ENCODE results near the gene SHLD2. TPM values are rescaled to one million over a fixed set of nuclear protein-coding genes. Genes with fewer than 3 reads are reported as not detected.
"Not testable (repeated sequence)": the region's sequence is repeated elsewhere in the genome, so short reads cannot be mapped to it uniquely, and the experiment has no call there.

SHLD2 gene
- total and polyA plus RNA-seq, 2 of the 13 experiments (the other 11 are each of a cell fraction or from before 2014, with no cell fraction given): 25.7 to 53.7 TPM

- in situ Hi-C loops (cut with HindIII; ENCODE audit: extremely low pct_ligation_motif_present, low pct_unique_long_range_greater_than_20kb): no loop called here
- FAIRE-seq: no peak
- no peak overlapping the region for H2AFZ ChIP-seq (ENCODE audit: low read length)
- peaks cover 40% of the 10 kb centered on the region for H4K20me1 ChIP-seq (ENCODE audit: insufficient read depth, low read length)
- DNase-seq (ENCODE audit: low spot score): no peak
- no TSS peak for BruUV-seq (replicated peaks)
- CTCF ChIA-PET (ENCODE audit: low intra/inter-chr PET ratio, low total read pairs): no interaction called here
- no peaks in the 10 kb centered on the region for H3K9me3 ChIP-seq (ENCODE audit: low read length)
- TF ChIP-seq SMAD3 (CRISPR knock-in tag; IDR thresholded peaks at IDR 0.05): no peak
- no peak for TF ChIP-seq ZNF343 (CRISPR knock-in tag; IDR thresholded peaks at IDR 0.05)
- TF ChIP-seq, protein P1, sequence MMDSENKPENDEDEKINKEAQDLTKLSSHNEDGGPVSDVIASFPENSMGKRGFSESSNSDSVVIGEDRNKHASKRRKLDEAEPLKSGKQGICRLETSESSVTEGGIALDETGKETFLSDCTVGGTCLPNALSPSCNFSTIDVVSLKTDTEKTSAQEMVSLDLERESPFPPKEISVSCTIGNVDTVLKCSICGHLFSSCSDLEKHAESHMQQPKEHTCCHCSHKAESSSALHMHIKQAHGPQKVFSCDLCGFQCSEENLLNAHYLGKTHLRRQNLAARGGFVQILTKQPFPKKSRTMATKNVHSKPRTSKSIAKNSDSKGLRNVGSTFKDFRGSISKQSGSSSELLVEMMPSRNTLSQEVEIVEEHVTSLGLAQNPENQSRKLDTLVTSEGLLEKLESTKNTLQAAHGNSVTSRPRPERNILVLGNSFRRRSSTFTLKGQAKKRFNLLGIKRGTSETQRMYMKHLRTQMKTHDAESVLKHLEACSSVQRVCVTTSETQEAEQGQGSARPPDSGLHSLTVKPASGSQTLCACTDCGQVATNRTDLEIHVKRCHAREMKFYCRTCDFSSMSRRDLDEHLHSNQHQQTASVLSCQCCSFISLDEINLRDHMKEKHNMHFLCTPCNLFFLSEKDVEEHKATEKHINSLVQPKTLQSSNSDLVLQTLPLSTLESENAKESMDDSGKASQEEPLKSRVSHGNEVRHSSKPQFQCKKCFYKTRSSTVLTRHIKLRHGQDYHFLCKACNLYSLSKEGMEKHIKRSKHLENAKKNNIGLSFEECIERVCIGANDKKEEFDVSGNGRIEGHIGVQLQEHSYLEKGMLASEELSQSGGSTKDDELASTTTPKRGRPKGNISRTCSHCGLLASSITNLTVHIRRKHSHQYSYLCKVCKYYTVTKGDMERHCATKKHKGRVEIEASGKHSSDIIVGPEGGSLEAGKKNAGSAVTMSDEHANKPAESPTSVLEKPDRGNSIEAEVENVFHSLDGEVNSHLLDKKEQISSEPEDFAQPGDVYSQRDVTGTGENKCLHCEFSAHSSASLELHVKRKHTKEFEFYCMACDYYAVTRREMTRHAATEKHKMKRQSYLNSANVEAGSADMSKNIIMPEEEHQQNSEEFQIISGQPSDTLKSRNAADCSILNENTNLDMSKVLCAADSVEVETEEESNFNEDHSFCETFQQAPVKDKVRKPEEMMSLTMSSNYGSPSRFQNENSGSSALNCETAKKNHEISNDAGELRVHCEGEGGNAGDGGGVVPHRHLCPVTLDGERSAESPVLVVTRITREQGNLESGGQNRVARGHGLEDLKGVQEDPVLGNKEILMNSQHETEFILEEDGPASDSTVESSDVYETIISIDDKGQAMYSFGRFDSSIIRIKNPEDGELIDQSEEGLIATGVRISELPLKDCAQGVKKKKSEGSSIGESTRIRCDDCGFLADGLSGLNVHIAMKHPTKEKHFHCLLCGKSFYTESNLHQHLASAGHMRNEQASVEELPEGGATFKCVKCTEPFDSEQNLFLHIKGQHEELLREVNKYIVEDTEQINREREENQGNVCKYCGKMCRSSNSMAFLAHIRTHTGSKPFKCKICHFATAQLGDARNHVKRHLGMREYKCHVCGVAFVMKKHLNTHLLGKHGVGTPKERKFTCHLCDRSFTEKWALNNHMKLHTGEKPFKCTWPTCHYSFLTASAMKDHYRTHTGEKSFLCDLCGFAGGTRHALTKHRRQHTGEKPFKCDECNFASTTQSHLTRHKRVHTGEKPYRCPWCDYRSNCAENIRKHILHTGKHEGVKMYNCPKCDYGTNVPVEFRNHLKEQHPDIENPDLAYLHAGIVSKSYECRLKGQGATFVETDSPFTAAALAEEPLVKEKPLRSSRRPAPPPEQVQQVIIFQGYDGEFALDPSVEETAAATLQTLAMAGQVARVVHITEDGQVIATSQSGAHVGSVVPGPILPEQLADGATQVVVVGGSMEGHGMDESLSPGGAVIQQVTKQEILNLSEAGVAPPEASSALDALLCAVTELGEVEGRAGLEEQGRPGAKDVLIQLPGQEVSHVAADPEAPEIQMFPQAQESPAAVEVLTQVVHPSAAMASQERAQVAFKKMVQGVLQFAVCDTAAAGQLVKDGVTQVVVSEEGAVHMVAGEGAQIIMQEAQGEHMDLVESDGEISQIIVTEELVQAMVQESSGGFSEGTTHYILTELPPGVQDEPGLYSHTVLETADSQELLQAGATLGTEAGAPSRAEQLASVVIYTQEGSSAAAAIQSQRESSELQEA (CRISPR knock-in tag; IDR thresholded peaks at IDR 0.05; ENCODE audit: not compliant biosample characterization): no peak
- TF ChIP-seq HNRNPK (IDR thresholded peaks at IDR 0.05; ENCODE audit: low read depth, low read length, poor library complexity, severe bottlenecking): peak; percentile 83
- TF ChIP-seq MNT (IDR thresholded peaks at IDR 0.05): no peak
- no peak for TF ChIP-seq ZBTB7B (CRISPR knock-in tag; IDR thresholded peaks at IDR 0.05)
- TF ChIP-seq DDIT3 (CRISPR knock-in tag; IDR thresholded peaks at IDR 0.05): no peak
- no peak overlapping the region for H3K9ac ChIP-seq (ENCODE audit: insufficient read depth, low read depth, low read length)
- no peak overlapping the region; the same call in 1 of the 2 replicates for H3K4me2 ChIP-seq (ENCODE audit: low read depth, low read length)
- POLR2A ChIA-PET: no interaction called here
- H3K27me3 ChIP-seq (ENCODE audit: control insufficient read depth in 1 of 2, insufficient read depth in 2 of 2, low read length in 2 of 2): no peaks in the 10 kb centered on the region
- peaks cover 60% of the 10 kb centered on the region for H3K79me2 ChIP-seq (ENCODE audit: insufficient read depth, low read length)
- ATAC-seq: no peak
- 87% methylated on average over 11 of the region's 11 CpGs for WGBS (ENCODE audit: low lambda C conversion rate)
- intact Hi-C loops (cut with micrococcal nuclease; ENCODE audit: unreplicated experiment): no loop called here
- peaks cover 34% of the 10 kb centered on the region for H3K4me1 ChIP-seq (ENCODE audit: insufficient read depth, low read length)
- H3K36me3 ChIP-seq (replicated peaks in 1 of 2; ENCODE audit: control insufficient read depth in 1 of 2, insufficient read depth in 2 of 2, low read length in 2 of 2): peaks cover 5 to 32% of the 10 kb centered on the region in 2 experiments; a peak in 4 of 5 replicates
- H3K27ac ChIP-seq (ENCODE audit: extremely low read length, insufficient read depth, low read length): no peak overlapping the region
- no peak overlapping the region for H3K4me3 ChIP-seq (replicated peaks in 1 of 3; ENCODE audit: insufficient read depth in 1 of 3, low read depth in 2 of 3, low read length in 3 of 3)
These were observed 15.7 kb upstream of the SHLD2 start for GRCh38 chr10:87079106-87079836.

DNA sequence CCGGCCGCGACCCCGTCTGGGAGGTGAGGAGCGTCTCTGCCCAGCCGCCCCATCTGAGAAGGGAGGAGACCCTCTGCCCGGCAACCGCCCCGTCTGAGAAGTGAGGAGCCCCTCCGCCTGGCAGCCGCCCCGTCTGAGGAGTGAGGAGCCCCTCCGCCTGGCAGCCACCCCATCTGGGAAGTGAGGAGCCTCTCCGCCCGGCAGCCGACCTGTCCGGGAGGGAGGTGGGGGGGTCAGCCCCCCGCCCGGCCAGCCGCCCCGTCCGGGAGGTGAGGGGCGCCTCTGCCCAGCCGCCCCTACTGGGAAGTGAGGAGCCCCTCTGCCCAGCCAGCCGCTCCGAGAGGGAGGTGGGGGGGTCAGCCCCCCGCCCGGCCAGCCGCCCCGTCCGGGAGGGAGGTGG, 14.4 kb upstream of the SHLD2 start:
- peaks cover 69% of the 10 kb centered on the region for H3K79me2 ChIP-seq (ENCODE audit: insufficient read depth, low read length)

More for the DNA sequence above, 14.4 kb upstream of the SHLD2 start:
- BruUV-seq (replicated peaks); intact Hi-C loops (cut with micrococcal nuclease; ENCODE audit: unreplicated experiment); DNase-seq (ENCODE audit: low spot score); ATAC-seq; H3K9me3 ChIP-seq (ENCODE audit: low read length); H3K4me3 ChIP-seq (replicated peaks in 1 of 3; ENCODE audit: insufficient read depth in 1 of 3, low read depth in 2 of 3, low read length in 3 of 3); H3K27me3 ChIP-seq (ENCODE audit: control insufficient read depth in 1 of 2, insufficient read depth in 2 of 2, low read length in 2 of 2); H2AFZ ChIP-seq (ENCODE audit: low read length); in situ Hi-C loops (cut with HindIII; ENCODE audit: extremely low pct_ligation_motif_present, low pct_unique_long_range_greater_than_20kb); POLR2A ChIA-PET; H3K27ac ChIP-seq (ENCODE audit: extremely low read length, insufficient read depth, low read length); FAIRE-seq; H3K9ac ChIP-seq (ENCODE audit: insufficient read depth, low read depth, low read length); CTCF ChIA-PET (ENCODE audit: low intra/inter-chr PET ratio, low total read pairs); H3K4me2 ChIP-seq (ENCODE audit: low read depth, low read length): not testable (repeated sequence)
- Histone ChIP-seq H3K4me1 (ENCODE audit: insufficient read depth, low read length) (peaks cover 47% of the 10 kb centered on the region), H4K20me1 (ENCODE audit: insufficient read depth, low read length) (peaks cover 50% of the 10 kb centered on the region), H3K36me3 (replicated peaks in 1 of 2; ENCODE audit: control insufficient read depth in 1 of 2, insufficient read depth in 2 of 2, low read length in 2 of 2) (peaks cover 3 to 27% of the 10 kb centered on the region in 2 experiments)
- 100% methylated on average over 3 of the region's 31 CpGs for WGBS (ENCODE audit: low lambda C conversion rate)
